Esophagus muscularis mucosa (tissue), 4 donors: ENCODE data around the gene SLC44A5.

Experiments
- EP300 ChIP-seq: sonication (generic); formaldehyde crosslinking; IDR thresholded peaks from one replicate; pipeline ENCODE4 v1.6.1; 2017; ENCODE audit warnings: antibody characterized with exemption
- POLR2A ChIP-seq: fragments of 450-650 bp; IDR thresholded peaks from one replicate; pipeline ENCODE4 v1.6.1; 2017; ENCODE audit warnings: antibody characterized with exemption, moderate library complexity, mild to moderate bottlenecking, low read depth
- POLR2AphosphoS5 ChIP-seq, 2 donors: sonication (generic); formaldehyde crosslinking; IDR thresholded peaks; one replicate each; pipeline ENCODE4 v1.6.1; 2017; ENCODE audit warnings: antibody characterized with exemption in 2 of 2
- TF ChIP-seq, protein P1 (sequence below), 3 experiments: fragments of 200-600 bp in 2 of 3; fragments of 450-650 bp in 1 of 3; sonication (generic) in 2 of 3; IDR thresholded peaks; one replicate each; pipeline ENCODE4 v1.5.1; 2017 to 2019; ENCODE audit warnings: antibody characterized with exemption in 3 of 3, mild to moderate bottlenecking in 2 of 3, moderate library complexity in 1 of 3

DNA sequence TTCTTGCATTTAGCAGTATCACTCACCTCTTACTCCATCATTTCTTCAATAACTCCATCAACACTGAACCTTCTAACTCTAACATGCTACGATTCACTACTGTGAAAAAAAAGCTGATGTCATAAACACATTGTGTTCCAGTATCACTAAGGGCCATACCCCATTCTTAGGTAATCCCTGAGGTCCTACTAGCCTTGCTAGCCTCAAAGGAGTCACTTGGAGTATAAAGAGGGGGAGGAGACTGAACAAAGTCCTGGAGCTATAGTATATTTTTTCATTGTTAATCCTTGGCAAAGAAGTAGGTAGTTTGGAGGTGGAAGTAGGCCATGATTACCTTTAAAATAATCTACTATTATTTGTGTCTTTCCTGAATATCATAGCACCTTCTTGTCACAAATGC is at the start of gene SLC44A5:
- no peak for TF ChIP-seq POLR2A
- no peak for TF ChIP-seq POLR2AphosphoS5 (IDR thresholded peaks at IDR 0.05)
- TF ChIP-seq, protein P1, sequence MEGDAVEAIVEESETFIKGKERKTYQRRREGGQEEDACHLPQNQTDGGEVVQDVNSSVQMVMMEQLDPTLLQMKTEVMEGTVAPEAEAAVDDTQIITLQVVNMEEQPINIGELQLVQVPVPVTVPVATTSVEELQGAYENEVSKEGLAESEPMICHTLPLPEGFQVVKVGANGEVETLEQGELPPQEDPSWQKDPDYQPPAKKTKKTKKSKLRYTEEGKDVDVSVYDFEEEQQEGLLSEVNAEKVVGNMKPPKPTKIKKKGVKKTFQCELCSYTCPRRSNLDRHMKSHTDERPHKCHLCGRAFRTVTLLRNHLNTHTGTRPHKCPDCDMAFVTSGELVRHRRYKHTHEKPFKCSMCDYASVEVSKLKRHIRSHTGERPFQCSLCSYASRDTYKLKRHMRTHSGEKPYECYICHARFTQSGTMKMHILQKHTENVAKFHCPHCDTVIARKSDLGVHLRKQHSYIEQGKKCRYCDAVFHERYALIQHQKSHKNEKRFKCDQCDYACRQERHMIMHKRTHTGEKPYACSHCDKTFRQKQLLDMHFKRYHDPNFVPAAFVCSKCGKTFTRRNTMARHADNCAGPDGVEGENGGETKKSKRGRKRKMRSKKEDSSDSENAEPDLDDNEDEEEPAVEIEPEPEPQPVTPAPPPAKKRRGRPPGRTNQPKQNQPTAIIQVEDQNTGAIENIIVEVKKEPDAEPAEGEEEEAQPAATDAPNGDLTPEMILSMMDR (IDR thresholded peaks at IDR 0.05), result no peak
- no peak for TF ChIP-seq EP300
